Measurements from ENCODE around the gene BAIAP2L1. TPM values are rescaled to one million over a fixed set of nuclear protein-coding genes. Genes with fewer than 3 reads are reported as not detected.

The BAIAP2L1 gene
- total and polyA plus RNA-seq, 2 of the 8 experiments (the other 6 are each of a cell fraction or from before 2014, with no cell fraction given) = 19.2 to 42.9 TPM

DNA sequence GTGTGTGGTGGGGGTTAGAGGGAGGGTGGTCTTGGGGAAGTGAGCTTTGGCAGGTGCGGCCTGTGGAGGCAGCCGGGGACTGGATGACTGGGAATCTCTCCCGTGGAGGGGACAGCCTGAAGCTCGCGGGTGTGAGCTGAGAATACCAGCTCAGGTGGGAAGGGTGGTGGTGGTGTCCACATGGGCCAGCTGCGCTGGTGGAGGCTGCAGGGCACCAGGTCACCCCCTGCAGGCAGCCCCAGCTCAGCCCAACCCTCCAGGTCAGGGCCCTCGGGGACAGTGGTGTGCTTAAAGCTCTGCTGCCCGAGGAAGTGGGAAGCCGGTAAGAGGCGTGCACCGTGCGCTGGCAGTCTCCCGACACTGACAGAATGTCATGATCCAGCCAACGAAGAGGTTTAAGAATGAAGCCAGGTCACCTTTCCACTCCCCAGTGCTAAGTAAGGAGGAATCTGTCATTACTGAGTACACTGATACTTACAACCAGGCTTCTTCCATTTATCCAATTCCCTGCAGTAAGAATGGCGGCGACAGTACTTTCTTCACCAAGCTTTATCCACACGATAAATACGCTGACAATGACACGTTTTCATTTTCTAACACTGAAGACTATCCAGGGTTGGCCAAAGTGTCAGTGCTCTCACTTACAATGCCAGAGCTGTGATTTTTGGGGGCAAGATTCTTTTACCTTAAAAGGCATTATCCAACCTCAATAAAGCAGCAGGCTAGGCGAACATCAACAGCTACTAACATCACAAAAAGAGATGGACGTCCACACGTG is 99.0 kb downstream of the BAIAP2L1 start:
- WGBS, 2 experiments (ENCODE audit: extremely low coverage in 1 of 2, insufficient coverage in 1 of 2, insufficient read length in 1 of 2, insufficient replicate concordance in 2 of 2, low coverage in 1 of 2, low lambda C conversion rate in 2 of 2, missing lambda C conversion rate in 1 of 2) = 83% methylated on average over 20 of the region's 22 CpGs; no CpG with 5 or more reads in 1 of the 2 experiments
- H3K23me2 ChIP-seq (ENCODE audit: low read depth, low read length) = no peaks in the 10 kb centered on the region
- POLR2A ChIA-PET (ENCODE audit: partially characterized antibody) = interaction anchor here (1.7 kb wide), 1 partner anchor 19 kb away, joined by 5 read pairs; no protein-coding TSS in a partner anchor
- H4K20me1 ChIP-seq (replicated peaks in 1 of 2; ENCODE audit: control insufficient read depth in 1 of 2, insufficient read depth in 2 of 2, low read length in 2 of 2) = peaks cover 0 to 21% of the 10 kb centered on the region in 2 experiments
- H3K4ac ChIP-seq (replicated peaks; ENCODE audit: insufficient read length, low read depth, low read length) = no peak overlapping the region
- FAIRE-seq (no peak), DNase-seq (ENCODE audit: low read depth in 1 of 2, low spot score in 2 of 2) (no peak)
- H3K9ac ChIP-seq (replicated peaks in 1 of 4; ENCODE audit: extremely low read depth in 1 of 4, low read depth in 3 of 4, low read length in 3 of 4) = no peak overlapping the region
- H2AK5ac ChIP-seq (ENCODE audit: low read depth, low read length) = no peak overlapping the region
- no peak overlapping the region for H2BK20ac ChIP-seq (ENCODE audit: low read length)
- H3K27ac ChIP-seq (ENCODE audit: low read depth, low read length) = no peak overlapping the region
- 0 out of 2 replicates have a peak overlapping the region, but pooled peaks have one; percentile 28 for H2BK5ac ChIP-seq (ENCODE audit: low read depth, low read length)
- no peak overlapping the region for H2BK12ac ChIP-seq (ENCODE audit: low read depth, low read length)
- H4K5ac ChIP-seq (ENCODE audit: insufficient read length, low read depth, low read length) = no peak overlapping the region
- peaks cover 2 to 5% (median 5%) of the 10 kb centered on the region in 4 experiments; a peak in 4 of 7 replicates for H3K4me1 ChIP-seq (replicated peaks in 1 of 4; ENCODE audit: control insufficient read depth in 3 of 4, insufficient read depth in 4 of 4, low read length in 3 of 4)
- H3K23ac ChIP-seq (ENCODE audit: insufficient read length) = no peak overlapping the region
- no peak overlapping the region for H2AFZ ChIP-seq (ENCODE audit: low read length)
- peaks cover 11 to 37% (median 20%) of the 10 kb centered on the region in 4 experiments; a peak in 7 of 8 replicates for H3K36me3 ChIP-seq (ENCODE audit: control insufficient read depth in 2 of 4, insufficient read depth in 4 of 4, low read length in 3 of 4)
- no peak overlapping the region for H3K18ac ChIP-seq (ENCODE audit: extremely low read depth, low read length)
- H3K14ac ChIP-seq (ENCODE audit: insufficient read length) = no peak overlapping the region
- H3K4me3 ChIP-seq (ENCODE audit: extremely low read depth in 1 of 4, insufficient read depth in 2 of 4, low read depth in 3 of 4, low read length in 4 of 4) = no peak overlapping the region
- no peaks in the 10 kb centered on the region for H3K27me3 ChIP-seq (replicated peaks in 1 of 4; ENCODE audit: control insufficient read depth in 3 of 4, extremely low read depth in 1 of 4, insufficient read depth in 3 of 4, low read length in 3 of 4)
- H2BK120ac ChIP-seq (replicated peaks; ENCODE audit: low read depth, low read length) = no peak overlapping the region
- H3K79me1 ChIP-seq (ENCODE audit: low read depth, low read length) = peaks cover 3% of the 10 kb centered on the region; the same call in 1 of the 2 replicates
- H3K56ac ChIP-seq (replicated peaks; ENCODE audit: insufficient read length, low read depth, low read length) = no peak overlapping the region
- no peak overlapping the region for H4K91ac ChIP-seq (replicated peaks; ENCODE audit: insufficient read length, low read length)
- no peak overlapping the region for H4K8ac ChIP-seq (ENCODE audit: extremely low read depth, insufficient read depth, low read length)
- CTCF ChIA-PET (ENCODE audit: partially characterized antibody) = interaction anchor here (0.6 to 1.7 kb wide), 11 partner anchors 8 to 530 kb away, joined by 3 to 6 read pairs (median 4); no protein-coding TSS in a partner anchor
- no peaks in the 10 kb centered on the region for H3K9me3 ChIP-seq (ENCODE audit: insufficient read depth in 2 of 2, low read depth in 1 of 2, low read length in 1 of 2)
- H3K4me2 ChIP-seq (ENCODE audit: insufficient read depth in 1 of 2, low read depth in 2 of 2, low read length in 2 of 2) = no peak overlapping the region
- H3K79me2 ChIP-seq (ENCODE audit: control insufficient read depth in 1 of 2, insufficient read depth in 2 of 2, low read length in 2 of 2) = no peaks in the 10 kb centered on the region
- no peak overlapping the region for H2BK15ac ChIP-seq (ENCODE audit: low read length)
- TF ChIP-seq POLR2AphosphoS5 (IDR thresholded peaks at IDR 0.05; ENCODE audit: low read depth, low read length) = no peak
- TF ChIP-seq POLR2A (IDR thresholded peaks at IDR 0.05; ENCODE audit: control extremely low read depth in 1 of 2, low read depth in 2 of 2, low read length in 2 of 2) = no peak
- no peak for TF ChIP-seq BACH1 (IDR thresholded peaks at IDR 0.05; ENCODE audit: low read length)
- no peak for TF ChIP-seq JUND (IDR thresholded peaks at IDR 0.05; ENCODE audit: low read length)
- no peak for TF ChIP-seq ZNF274 (IDR thresholded peaks at IDR 0.05; ENCODE audit: borderline replicate concordance, extremely low read depth, low read length)
- no peak for TF ChIP-seq BRCA1 (IDR thresholded peaks at IDR 0.05; ENCODE audit: low read depth, low read length)
- no peak for TF ChIP-seq CTBP2 (IDR thresholded peaks at IDR 0.05; ENCODE audit: borderline replicate concordance, insufficient read depth, insufficient read length, low read length)
- TF ChIP-seq SIX5 (IDR thresholded peaks at IDR 0.05; ENCODE audit: low read depth, low read length) = no peak
- TF ChIP-seq, protein P1, sequence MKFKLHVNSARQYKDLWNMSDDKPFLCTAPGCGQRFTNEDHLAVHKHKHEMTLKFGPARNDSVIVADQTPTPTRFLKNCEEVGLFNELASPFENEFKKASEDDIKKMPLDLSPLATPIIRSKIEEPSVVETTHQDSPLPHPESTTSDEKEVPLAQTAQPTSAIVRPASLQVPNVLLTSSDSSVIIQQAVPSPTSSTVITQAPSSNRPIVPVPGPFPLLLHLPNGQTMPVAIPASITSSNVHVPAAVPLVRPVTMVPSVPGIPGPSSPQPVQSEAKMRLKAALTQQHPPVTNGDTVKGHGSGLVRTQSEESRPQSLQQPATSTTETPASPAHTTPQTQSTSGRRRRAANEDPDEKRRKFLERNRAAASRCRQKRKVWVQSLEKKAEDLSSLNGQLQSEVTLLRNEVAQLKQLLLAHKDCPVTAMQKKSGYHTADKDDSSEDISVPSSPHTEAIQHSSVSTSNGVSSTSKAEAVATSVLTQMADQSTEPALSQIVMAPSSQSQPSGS (IDR thresholded peaks at IDR 0.05; ENCODE audit: low read length) = no peak
